Endothelial cell (in vitro differentiated cells): Measurements from ENCODE around the gene CGB8. TPM values are rescaled to one million over a fixed set of nuclear protein-coding genes. Genes with fewer than 3 reads are reported as not detected.
"Not testable (repeated sequence)": the region's sequence is repeated elsewhere in the genome, so short reads cannot be mapped to it uniquely, and the experiment has no call there.

Experiments used
- DNase-seq: peaks from one replicate; pipeline ENCODE4 v3.0.0; 2021; ENCODE audit warnings: low spot score
- H3K27ac Mint-ChIP-seq: one replicate; pipeline ENCODE4 v1.8.0; 2021; ENCODE audit warnings: mixed read lengths, inconsistent platforms; ENCODE audit not compliant: unreplicated experiment
- H3K27me3 Mint-ChIP-seq: one replicate; pipeline ENCODE4 v1.8.0; 2021; ENCODE audit warnings: mild to moderate bottlenecking, moderate library complexity, mixed read lengths, inconsistent platforms; ENCODE audit not compliant: unreplicated experiment
- H3K36me3 Mint-ChIP-seq: one replicate; pipeline ENCODE4 v1.8.0; 2021; ENCODE audit warnings: mild to moderate bottlenecking, low read depth, mixed read lengths, inconsistent platforms; ENCODE audit not compliant: unreplicated experiment
- H3K4me1 Mint-ChIP-seq: one replicate; pipeline ENCODE4 v1.8.0; 2021; ENCODE audit warnings: mild to moderate bottlenecking, mixed read lengths, inconsistent platforms; ENCODE audit not compliant: unreplicated experiment
- H3K4me3 Mint-ChIP-seq: one replicate; pipeline ENCODE4 v1.8.0; 2021; ENCODE audit warnings: mild to moderate bottlenecking, mixed read lengths, inconsistent platforms; ENCODE audit not compliant: unreplicated experiment
- H3K9me3 Mint-ChIP-seq: one replicate; pipeline ENCODE4 v1.8.0; 2021; ENCODE audit warnings: mixed read lengths, inconsistent platforms; ENCODE audit not compliant: unreplicated experiment
- total RNA-seq: library from RNA; stranded (reverse); fragmentation: NEBNext Ultra II Directional; extraction: Animal tissue kit (Norgen Biotek cat#: 25700); gene quantifications from one replicate; pipeline ENCODE4 v1.2.1, GENCODE V29; 2021; ENCODE audit not compliant: unreplicated experiment
- TF ChIP-seq, protein P1 (sequence below): fragments of 200-600 bp; sonication (generic); IDR thresholded peaks from one replicate; pipeline ENCODE4 v1.5.0; 2021; ENCODE audit warnings: antibody characterized with exemption; ENCODE audit not compliant: unreplicated experiment

CGB8 gene
- total RNA-seq, 1 donor from 2014 or later = not detected

DNA sequence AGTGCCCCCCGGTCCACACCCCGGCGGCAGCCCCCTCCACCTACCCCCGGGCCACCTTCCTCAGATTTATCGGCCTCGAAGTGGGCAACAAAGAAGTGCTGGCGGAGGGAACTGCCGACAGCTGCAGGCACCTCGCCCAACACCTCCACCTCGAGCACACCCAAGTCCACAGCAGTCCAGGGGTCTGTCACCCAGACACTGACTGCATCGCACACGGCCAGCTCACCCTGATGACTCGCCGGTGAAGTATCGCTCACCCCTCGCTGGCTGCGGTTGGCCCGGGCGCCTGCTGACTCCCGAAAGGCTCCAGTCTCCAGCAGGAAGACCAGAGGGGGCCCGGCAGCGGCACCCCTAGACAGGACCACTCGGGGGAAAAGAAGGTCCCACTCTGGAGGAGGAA lies 23.3 kb downstream of the CGB8 start:
- not testable (repeated sequence) for H3K36me3 Mint-ChIP-seq, DNase-seq, H3K4me3 Mint-ChIP-seq, H3K4me1 Mint-ChIP-seq, H3K27ac Mint-ChIP-seq, H3K9me3 Mint-ChIP-seq, H3K27me3 Mint-ChIP-seq

DNA sequence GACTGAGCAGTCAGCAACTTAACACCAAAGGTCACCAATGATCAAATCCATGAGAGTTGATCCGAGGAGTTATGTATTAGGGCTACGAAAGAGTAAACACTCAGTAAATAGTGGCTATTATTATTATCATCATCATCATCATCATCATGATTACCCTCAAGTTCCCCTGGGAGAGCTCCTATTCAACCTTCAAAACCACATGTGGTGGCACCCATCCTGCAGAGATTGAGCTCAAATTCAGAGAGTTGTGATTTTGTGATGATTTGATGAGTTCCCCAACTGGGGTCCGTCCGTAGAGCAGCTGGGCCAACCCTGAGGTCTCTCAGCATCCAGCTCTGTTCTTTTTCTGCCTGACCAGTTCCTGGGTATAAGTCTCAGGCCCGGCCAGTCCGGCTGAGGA lies 23.8 kb downstream of the CGB8 start:
- H3K9me3 Mint-ChIP-seq, H3K27me3 Mint-ChIP-seq, H3K4me3 Mint-ChIP-seq, H3K4me1 Mint-ChIP-seq, H3K27ac Mint-ChIP-seq, DNase-seq, H3K36me3 Mint-ChIP-seq: not testable (repeated sequence)

DNA sequence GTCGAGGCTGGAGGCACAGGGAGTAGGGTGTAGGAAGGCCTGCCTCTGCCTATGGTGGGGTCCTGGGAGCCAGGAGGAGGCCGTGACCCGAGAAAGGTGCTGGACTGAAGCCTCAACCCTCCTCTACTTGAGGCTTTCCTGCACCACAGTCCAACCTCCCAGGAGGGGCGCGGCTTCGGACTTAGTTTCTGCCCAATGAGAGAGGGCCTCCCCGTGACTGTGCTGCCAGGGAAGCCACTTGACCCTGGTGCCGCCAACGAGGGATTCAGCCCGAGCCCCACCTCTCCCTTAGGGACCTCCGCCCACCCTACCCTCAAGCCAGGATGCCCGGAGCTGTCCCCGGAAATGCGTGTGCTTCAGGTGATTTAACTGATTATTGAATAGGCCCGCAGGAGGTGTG lies 24.7 kb downstream of the CGB8 start, which contains the start of gene CGB3:
Gene CGB3 (minus strand): TSS at position 101 of the 400 bp plus-strand sequence. CDS start 362 bp downstream, outside the sequence.
- not testable (repeated sequence) for H3K36me3 Mint-ChIP-seq

DNA sequence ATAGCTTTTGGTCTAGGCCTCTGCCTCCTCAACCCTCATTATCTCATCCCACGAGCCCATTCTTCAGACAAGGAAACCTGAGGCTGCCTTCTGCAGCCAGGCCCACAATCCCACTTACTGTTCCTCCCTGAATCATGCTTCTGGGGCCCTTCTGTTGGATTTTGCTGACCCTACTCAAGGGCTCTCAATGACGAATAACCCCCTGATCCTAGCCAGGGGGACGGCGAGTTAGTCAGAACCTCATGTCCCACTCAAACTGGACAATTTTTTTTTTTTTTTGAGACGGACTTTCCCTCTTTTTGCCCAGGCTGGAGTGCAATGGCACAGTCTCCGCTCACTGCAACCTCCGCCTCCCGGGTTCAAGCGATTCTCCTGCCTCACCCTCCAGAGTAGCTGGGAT lies 26.8 kb downstream of the CGB8 start:
- Mint-ChIP-seq H3K4me3 (no peak overlapping the region), H3K27me3 (peaks cover 8% of the 10 kb centered on the region), H3K9me3 (no peaks in the 10 kb centered on the region), H3K4me1 (peaks cover 4% of the 10 kb centered on the region), H3K36me3 (no peaks in the 10 kb centered on the region), H3K27ac (no peak overlapping the region)
- TF ChIP-seq, protein P1, sequence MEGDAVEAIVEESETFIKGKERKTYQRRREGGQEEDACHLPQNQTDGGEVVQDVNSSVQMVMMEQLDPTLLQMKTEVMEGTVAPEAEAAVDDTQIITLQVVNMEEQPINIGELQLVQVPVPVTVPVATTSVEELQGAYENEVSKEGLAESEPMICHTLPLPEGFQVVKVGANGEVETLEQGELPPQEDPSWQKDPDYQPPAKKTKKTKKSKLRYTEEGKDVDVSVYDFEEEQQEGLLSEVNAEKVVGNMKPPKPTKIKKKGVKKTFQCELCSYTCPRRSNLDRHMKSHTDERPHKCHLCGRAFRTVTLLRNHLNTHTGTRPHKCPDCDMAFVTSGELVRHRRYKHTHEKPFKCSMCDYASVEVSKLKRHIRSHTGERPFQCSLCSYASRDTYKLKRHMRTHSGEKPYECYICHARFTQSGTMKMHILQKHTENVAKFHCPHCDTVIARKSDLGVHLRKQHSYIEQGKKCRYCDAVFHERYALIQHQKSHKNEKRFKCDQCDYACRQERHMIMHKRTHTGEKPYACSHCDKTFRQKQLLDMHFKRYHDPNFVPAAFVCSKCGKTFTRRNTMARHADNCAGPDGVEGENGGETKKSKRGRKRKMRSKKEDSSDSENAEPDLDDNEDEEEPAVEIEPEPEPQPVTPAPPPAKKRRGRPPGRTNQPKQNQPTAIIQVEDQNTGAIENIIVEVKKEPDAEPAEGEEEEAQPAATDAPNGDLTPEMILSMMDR = no peak
- no peak for DNase-seq

More for the DNA sequence above, 24.7 kb downstream of the CGB8 start, which contains the start of gene CGB3:
- H3K27me3 Mint-ChIP-seq, DNase-seq, H3K9me3 Mint-ChIP-seq, H3K4me3 Mint-ChIP-seq, H3K27ac Mint-ChIP-seq, H3K4me1 Mint-ChIP-seq: not testable (repeated sequence)

DNA sequence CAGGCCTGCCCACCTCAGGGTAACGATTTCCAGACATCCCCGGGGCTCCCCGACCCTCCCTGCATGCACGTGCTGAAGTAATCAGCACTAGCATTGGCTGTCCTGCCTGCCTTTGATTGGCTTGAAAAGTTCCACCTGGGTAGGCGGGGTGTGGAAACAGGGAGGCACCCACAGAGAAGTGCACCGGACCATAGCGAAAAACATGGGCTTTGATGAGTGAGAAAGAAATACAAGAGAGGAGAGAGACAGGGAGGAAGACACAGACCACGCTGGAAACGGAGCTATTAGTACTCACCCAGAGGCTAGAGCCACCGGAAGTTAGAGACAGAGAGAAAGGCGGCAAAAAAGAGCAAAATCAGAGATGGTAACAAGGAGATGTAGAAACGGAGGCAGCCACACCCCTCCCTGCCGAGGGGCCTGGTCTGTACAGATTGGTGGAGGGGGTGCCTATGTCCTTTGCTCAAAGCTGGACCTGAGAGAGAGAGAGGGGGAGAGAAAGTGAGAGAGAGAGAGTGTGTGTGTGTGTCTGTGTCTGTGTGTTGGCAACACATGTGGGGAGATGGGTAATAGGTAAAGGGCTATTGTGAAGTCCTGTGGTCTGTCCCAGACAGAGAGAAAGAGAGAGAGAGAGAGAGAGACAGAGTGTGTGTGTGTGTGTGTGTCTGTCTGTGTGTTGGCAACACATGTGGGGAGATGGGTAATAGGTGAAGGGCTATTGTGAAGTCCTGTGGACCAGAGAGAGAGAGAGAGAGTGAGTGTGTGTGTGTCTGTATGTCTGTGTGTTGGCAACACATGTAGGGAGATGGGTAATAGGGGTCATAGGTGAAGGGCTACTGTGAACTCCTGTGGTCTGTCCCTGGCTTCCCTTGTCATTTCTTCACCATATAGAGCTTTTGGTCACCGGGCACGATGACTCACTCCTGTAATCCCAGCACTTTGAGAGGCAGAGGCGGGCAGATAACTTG lies 27.7 kb downstream of the CGB8 start:
- Mint-ChIP-seq H3K27ac (no peak overlapping the region), H3K27me3 (peaks cover 10% of the 10 kb centered on the region), H3K4me1 (peaks cover 4% of the 10 kb centered on the region), H3K4me3 (no peak overlapping the region), H3K9me3 (no peaks in the 10 kb centered on the region), H3K36me3 (no peaks in the 10 kb centered on the region)
- TF ChIP-seq, protein P1 = no peak
- no peak for DNase-seq

DNA sequence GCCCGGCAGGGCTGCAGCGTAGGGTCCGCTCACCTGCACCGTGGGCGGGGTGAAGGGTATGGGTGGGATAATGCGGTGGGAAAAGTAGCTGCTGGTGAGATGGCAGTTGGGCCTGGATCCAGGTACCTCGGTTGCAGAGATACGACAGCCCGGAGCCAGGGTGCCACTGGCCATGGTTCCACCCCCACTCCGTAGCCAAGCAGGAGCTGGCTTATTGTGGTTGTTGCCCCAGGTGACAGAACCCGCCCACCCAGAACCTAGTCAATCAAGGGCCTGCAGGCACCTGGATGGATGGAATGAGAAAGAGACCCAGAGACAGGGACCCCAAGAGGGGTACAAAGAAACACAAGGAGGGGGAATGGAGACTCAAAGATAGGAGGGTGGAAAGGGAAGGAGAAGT lies 28.6 kb downstream of the CGB8 start:
- Mint-ChIP-seq H3K27ac (no peak overlapping the region), H3K36me3 (no peaks in the 10 kb centered on the region), H3K4me1 (peaks cover 4% of the 10 kb centered on the region), H3K4me3 (no peak overlapping the region), H3K27me3 (peaks cover 9% of the 10 kb centered on the region), H3K9me3 (no peaks in the 10 kb centered on the region)
- DNase-seq = no peak
- TF ChIP-seq, protein P1 = no peak
